T-helper 2 cell (primary cell): ENCODE measurements around the gene PDS5B.
"Not testable (repeated sequence)": the region's sequence is repeated elsewhere in the genome, so short reads cannot be mapped to it uniquely, and the experiment has no call there.

ENCODE experiments used
- DNase-seq, 5 experiments: peaks; one replicate each; pipeline versions ENCODE4 v3.0.0 to v3.0.0-alpha.2; 2012 to 2022

Gene PDS5B

DNA sequence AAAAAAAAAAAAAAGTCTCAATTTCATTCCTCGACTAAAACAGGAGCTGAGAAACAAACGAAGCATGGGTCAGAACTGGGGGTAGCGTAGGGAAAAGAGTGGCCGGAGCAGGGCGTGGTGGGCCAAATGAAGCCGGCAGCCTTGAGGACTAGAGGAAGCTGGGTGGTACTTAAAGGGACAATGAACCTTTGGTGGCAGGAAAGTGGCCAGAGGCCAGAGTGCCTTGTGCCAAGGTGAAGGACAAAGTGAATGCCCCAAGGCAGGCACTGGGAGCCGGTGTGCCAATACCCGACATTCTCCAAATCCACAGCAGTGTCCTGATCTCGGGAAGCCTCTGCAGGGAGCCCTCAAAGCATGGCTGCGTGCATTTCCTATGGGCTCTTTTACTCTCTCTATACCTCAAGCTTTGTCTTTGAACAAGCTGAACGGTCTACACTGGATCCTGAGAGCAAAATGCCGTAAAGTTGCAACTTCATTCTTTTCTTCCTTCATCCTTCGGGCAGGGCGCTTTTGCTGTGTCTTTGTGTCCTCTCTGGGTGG, 235.0 kb downstream of the PDS5B start:
- DNase-seq = no peak

DNA sequence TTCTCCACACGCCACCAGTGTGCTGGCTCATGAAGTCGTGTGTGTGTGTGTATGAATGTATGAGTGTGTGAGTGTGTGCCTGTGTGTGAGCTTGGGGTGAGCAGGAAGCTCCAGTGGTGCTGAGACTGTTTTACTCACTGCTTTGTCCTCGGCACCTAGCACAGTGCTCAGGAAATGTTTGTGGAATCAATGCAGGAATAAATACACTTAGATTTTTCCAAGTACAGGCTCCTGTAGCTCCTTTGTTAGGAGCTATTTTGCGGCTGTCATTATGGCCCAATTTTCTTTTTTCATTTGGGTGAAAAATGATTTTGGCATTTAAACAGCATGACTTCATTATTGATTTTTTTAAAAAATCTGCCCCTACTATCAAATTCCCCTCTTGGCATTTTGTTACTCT, 236.5 kb downstream of the PDS5B start:
- DNase-seq = no peak

DNA sequence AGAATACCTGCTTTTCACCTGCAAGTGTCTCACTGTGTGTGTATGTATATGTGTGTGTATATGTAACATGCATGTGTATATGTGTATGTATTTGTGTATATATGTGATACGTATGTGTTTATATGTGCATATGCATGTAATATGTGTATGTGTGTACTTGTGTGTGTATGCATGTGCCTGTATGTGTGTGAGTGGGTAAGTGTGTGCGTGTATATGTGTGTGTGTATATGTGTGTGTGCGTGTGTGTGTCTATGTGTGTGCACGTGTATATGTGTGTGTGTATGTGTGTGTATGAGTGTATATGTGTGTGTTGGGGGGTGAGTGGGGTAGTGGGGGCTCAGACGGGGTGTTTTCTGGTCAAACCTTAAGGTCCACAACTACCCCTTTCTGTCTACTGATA, 237.3 kb downstream of the PDS5B start:
- DNase-seq = no peak

DNA sequence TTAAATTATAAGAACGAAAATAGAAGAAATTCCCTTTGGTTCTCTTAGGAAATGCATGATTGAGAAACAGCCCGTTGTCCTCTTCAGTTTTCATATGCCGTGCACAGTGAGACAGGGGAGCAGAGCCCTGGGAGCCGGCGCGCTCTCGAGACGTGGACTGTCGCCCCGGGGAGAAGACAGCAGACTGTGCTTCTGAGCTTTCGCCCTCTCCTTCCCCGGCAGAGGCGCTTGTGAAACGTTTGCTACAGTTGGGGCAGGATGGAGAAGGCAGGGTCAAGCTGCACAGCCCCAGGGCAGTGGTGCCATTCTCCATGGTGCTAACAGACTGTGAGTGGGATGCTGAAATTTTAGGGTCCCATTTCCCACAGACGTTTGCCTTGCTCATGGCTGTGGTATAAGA, 237.8 kb downstream of the PDS5B start:
- DNase-seq = no peak

DNA sequence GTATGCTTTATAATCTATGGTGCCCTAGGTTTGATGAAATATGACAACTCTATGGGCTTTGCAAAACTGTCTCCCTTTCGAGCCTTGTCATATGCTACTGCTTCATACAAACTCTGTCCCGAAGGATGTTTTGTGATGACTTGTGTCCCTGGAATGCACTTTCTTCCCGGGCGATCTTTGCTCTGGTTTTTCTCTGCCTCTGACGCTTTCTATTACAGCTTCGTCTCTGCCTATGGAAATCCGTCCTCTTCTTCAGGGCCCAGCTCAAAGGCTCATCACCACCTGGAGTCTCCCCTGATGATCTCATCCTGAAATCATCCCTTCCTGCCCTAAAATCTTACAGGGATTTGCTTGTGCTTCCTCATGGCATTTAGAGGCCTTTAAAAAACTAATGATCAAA, 238.4 kb downstream of the PDS5B start:
- DNase-seq = no peak

DNA sequence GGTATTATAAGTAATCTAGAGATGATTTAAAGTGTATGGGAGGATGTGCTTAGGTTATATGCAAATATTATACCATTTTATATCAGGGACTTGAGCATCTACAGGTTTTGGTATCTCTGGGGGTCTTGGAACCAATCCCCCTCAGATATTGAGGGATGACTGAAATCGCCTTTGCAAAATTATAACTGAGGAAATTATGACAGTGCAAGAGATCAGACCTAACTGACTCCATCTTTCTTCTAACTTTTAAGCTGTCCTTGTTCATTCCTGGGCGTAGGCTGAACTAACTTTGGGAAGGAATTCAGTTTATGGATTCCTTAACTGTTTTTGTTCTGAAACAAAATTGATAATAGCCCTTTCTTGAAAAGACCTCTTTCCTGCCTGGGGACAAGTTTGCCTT, 239.2 kb downstream of the PDS5B start:
- DNase-seq = no peak

DNA sequence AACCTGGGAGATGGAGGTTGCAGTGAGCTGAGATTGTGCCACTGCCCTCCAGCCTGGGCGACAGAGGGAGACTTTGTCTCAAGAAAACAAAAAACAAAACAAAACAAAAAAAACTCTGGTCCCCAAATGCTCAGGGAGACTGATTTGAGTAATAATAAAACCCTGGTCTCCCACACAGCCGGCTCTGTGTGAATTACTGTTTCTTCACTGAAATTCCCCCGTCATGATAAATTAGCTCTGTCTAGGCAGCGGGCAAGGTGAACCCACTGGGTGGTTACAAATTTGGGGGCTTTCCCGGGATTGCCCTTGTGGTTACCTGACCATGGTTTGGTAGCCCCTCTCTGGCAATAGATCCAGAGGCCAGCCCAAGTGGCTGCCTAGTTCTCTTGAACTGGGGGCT, 240.1 kb downstream of the PDS5B start:
- not testable (repeated sequence) for DNase-seq
